ENCODE measurements around the gene PPP6C.
"Not testable (repeated sequence)": the region's sequence is repeated elsewhere in the genome, so short reads cannot be mapped to it uniquely, and the experiment has no call there.

Gene PPP6C

GRCh38 chr9:125141251-125141650 is 48.4 kb downstream of the PPP6C start:
- no peak for DNase-seq

- DNase-seq = no peak
Observed at GRCh38 chr9:125140576-125140975, 49.0 kb downstream of the PPP6C start.

GRCh38 chr9:125137200-125137599 is 52.4 kb downstream of the PPP6C start:
- DNase-seq = no peak

- DNase-seq = no peak
Observed at GRCh38 chr9:125134976-125135375, 54.6 kb downstream of the PPP6C start.

- no peak for DNase-seq
Observed at GRCh38 chr9:125133403-125134329, 55.9 kb downstream of the PPP6C start.

GRCh38 chr9:125131778-125132177 is 57.8 kb downstream of the PPP6C start:
- DNase-seq = no peak

GRCh38 chr9:125126019-125126746 is 63.4 kb downstream of the PPP6C start:
- DNase-seq = peak; percentile 94

GRCh38 chr9:125125523-125125922 is 64.1 kb downstream of the PPP6C start:
- DNase-seq = no peak

- no peak for DNase-seq
Observed at GRCh38 chr9:125121146-125121545, 68.5 kb downstream of the PPP6C start.

GRCh38 chr9:125119643-125120286 is 69.8 kb downstream of the PPP6C start:
- DNase-seq = peak; percentile 24

- not testable (repeated sequence) for DNase-seq
Observed at GRCh38 chr9:125118696-125119095, 70.9 kb downstream of the PPP6C start.

GRCh38 chr9:125114503-125114902 is 75.1 kb downstream of the PPP6C start:
- DNase-seq = not testable (repeated sequence)

GRCh38 chr9:125110464-125110863 is 79.1 kb downstream of the PPP6C start:
- no peak for DNase-seq

GRCh38 chr9:125108541-125108940 is 81.1 kb downstream of the PPP6C start:
- not testable (repeated sequence) for DNase-seq

GRCh38 chr9:125106285-125106893 is 83.2 kb downstream of the PPP6C start:
- DNase-seq = no peak

- DNase-seq = no peak
Observed at GRCh38 chr9:125103770-125104460, 85.7 kb downstream of the PPP6C start.

- DNase-seq = no peak
Observed at GRCh38 chr9:125103021-125103420, 86.6 kb downstream of the PPP6C start.

- no peak for DNase-seq
Observed at GRCh38 chr9:125100822-125101221, 88.8 kb downstream of the PPP6C start.

GRCh38 chr9:125099816-125100215 is 89.8 kb downstream of the PPP6C start:
- DNase-seq = no peak

Measured in right hindlimb (tissue), 1 donor.